Esophagus muscularis mucosa (tissue), 4 donors: ENCODE measurements around the gene GUCY2C.

Experiments used
- EP300 ChIP-seq: sonication (generic); formaldehyde crosslinking; IDR thresholded peaks from one replicate; pipeline ENCODE4 v1.6.1; 2017; ENCODE audit warnings: antibody characterized with exemption
- POLR2A ChIP-seq: fragments of 450-650 bp; IDR thresholded peaks from one replicate; pipeline ENCODE4 v1.6.1; 2017; ENCODE audit warnings: antibody characterized with exemption, moderate library complexity, mild to moderate bottlenecking, low read depth
- TF ChIP-seq, protein P1 (sequence below), 3 experiments: fragments of 200-600 bp in 2 of 3; fragments of 450-650 bp in 1 of 3; sonication (generic) in 2 of 3; IDR thresholded peaks; one replicate each; pipeline ENCODE4 v1.5.1; 2017 to 2019; ENCODE audit warnings: antibody characterized with exemption in 3 of 3, mild to moderate bottlenecking in 2 of 3, moderate library complexity in 1 of 3

DNA sequence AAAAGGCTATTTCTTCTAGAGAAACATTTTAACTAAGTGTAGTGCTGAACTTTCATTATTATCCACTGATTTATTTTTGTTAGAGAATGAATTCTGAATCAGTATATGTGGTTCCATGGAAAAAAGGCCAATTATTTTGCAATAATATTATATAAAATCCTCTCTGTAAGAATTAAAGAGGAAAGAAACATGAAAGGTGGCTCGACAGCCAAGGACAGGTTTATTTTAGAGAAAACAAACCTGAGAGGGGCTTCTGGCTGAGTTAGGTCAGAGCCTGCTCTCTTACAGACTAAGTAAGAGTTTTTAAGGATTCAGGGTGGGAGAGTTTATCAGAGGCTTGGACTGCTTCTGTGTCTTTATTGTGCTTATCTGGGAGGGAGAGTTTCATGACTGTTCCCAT lies 46.7 kb upstream of the GUCY2C start:
- TF ChIP-seq, protein P1, sequence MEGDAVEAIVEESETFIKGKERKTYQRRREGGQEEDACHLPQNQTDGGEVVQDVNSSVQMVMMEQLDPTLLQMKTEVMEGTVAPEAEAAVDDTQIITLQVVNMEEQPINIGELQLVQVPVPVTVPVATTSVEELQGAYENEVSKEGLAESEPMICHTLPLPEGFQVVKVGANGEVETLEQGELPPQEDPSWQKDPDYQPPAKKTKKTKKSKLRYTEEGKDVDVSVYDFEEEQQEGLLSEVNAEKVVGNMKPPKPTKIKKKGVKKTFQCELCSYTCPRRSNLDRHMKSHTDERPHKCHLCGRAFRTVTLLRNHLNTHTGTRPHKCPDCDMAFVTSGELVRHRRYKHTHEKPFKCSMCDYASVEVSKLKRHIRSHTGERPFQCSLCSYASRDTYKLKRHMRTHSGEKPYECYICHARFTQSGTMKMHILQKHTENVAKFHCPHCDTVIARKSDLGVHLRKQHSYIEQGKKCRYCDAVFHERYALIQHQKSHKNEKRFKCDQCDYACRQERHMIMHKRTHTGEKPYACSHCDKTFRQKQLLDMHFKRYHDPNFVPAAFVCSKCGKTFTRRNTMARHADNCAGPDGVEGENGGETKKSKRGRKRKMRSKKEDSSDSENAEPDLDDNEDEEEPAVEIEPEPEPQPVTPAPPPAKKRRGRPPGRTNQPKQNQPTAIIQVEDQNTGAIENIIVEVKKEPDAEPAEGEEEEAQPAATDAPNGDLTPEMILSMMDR (IDR thresholded peaks at IDR 0.05), result no peak
- TF ChIP-seq POLR2A (no peak), EP300 (no peak)
